Natural killer cell (primary cell): ENCODE measurements around the gene HP. TPM values are rescaled to one million over a fixed set of nuclear protein-coding genes. Genes with fewer than 3 reads are reported as not detected.
"Not testable (repeated sequence)": the region's sequence is repeated elsewhere in the genome, so short reads cannot be mapped to it uniquely, and the experiment has no call there.

Source experiments
- ATAC-seq, 3 donors: fragments of 150-1000 bp in 2 of 3; fragments of 200-7000 bp in 1 of 3; cut with Tn5 transposase; 1 replicate in 1 of 3; 2 replicates in 2 of 3; pipeline ENCODE4 v1.10.0; 2021; ENCODE audit warnings: mild to moderate bottlenecking in 2 of 3, moderate library complexity in 2 of 3
- DNase-seq, 2 donors: peaks; one replicate each; pipeline versions ENCODE4 v3.0.0 to v3.0.0-alpha.2; 2013 to 2021; ENCODE audit warnings: mixed read lengths in 1 of 2
- H3K27ac ChIP-seq: one replicate; pipeline ENCODE4 v1.5.1; 2013; ENCODE audit warnings: mild to moderate bottlenecking, low read length
- H3K27me3 ChIP-seq: one replicate; pipeline ENCODE4 v1.6.1; 2013; ENCODE audit warnings: low read length; ENCODE audit not compliant: control insufficient read depth, insufficient read depth
- H3K36me3 ChIP-seq: one replicate; pipeline ENCODE4 v1.6.1; 2013; ENCODE audit warnings: low read length; ENCODE audit not compliant: control insufficient read depth, insufficient read depth
- H3K4me1 ChIP-seq: one replicate; pipeline ENCODE4 v1.6.1; 2013; ENCODE audit warnings: low read length; ENCODE audit not compliant: control insufficient read depth, insufficient read depth
- H3K4me3 ChIP-seq: one replicate; pipeline ENCODE4 v1.5.1; 2013; ENCODE audit warnings: low read length
- H3K9me3 ChIP-seq: one replicate; pipeline ENCODE4 v1.6.1; 2013; ENCODE audit warnings: low read length; ENCODE audit not compliant: control insufficient read depth, insufficient read depth
- H3K27ac Mint-ChIP-seq, 2 donors: one replicate each; pipeline ENCODE4 v1.8.0; 2022; ENCODE audit warnings: mild to moderate bottlenecking in 2 of 2, mixed read lengths in 2 of 2, moderate library complexity in 1 of 2
- H3K27me3 Mint-ChIP-seq, 2 donors: one replicate each; pipeline ENCODE4 v1.8.0; 2022; ENCODE audit warnings: low read depth in 2 of 2, mixed read lengths in 2 of 2
- H3K36me3 Mint-ChIP-seq: one replicate; pipeline ENCODE4 v1.8.0; 2022; ENCODE audit warnings: mixed read lengths
- H3K4me1 Mint-ChIP-seq, 2 donors: one replicate each; pipeline ENCODE4 v1.8.0; 2022; ENCODE audit warnings: mixed read lengths in 2 of 2
- H3K4me3 Mint-ChIP-seq: one replicate; pipeline ENCODE4 v1.8.0; 2022; ENCODE audit warnings: mild to moderate bottlenecking, moderate library complexity, mixed read lengths
- H3K9me3 Mint-ChIP-seq, 2 donors: one replicate each; pipeline ENCODE4 v1.8.0; 2022; ENCODE audit warnings: mixed read lengths in 2 of 2
- WGBS: methylation state at CpG from one replicate; pipeline ENCODE4 v1.1.7; 2013; ENCODE audit warnings: missing lambda C conversion rate; ENCODE audit not compliant: insufficient coverage; 5-methylcytosine and 5-hydroxymethylcytosine counted together
- intact Hi-C: fragments of 100-400 bp; cut with micrococcal nuclease; formaldehyde crosslinking; loops from one replicate; pipeline ENCODE4 v1.14.2; 2022
- total RNA-seq, 4 donors: library from RNA; stranded (reverse); fragments of 120-200 nt in 1 of 4; gene quantifications; one replicate each; pipeline versions ENCODE4 v1.2.3 to v1.2.4, GENCODE V29; 2013 to 2022
- TF ChIP-seq, protein P1 (sequence below): fragments of 200-600 bp; IDR thresholded peaks from one replicate; pipeline ENCODE4 v1.8.0; 2022; ENCODE audit warnings: antibody characterized with exemption

The HP gene
- total RNA-seq, 3 donors from 2014 or later (not counting 1 experiment from before 2014, with no cell fraction given): 0.32 to 2.1 TPM; not detected in 1

DNA sequence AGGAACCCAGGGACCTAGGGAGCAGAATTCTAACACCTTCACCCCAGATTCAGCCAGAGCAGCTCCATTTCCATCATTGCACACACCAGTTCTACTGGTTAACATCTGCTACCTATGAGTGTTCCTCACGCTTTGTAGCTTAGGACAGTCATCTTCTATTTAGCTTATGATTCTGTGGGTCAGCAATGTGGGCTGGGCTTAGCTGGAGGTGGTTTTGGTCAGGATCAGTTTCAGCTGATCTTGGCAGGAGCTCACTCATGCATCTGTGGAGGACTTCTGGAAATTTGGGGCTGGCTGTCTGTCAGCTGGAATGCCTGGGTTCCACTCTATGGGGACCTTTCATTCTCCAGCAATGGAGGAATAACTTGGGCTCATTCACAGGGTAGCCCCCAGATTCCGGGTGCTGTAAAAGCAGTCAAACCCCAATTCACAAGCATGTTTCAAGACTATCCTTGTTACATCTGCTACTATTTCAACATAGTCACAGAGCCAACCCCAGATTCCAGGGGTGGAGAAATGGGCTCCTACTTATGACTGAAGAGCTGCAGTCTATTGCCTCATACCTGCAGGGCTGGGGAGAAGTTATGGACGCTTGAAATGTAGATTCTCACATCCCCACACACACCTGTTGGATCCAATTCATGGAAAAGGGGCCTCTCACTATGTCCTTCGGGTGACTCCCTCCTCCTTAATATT lies 3.4 kb upstream of the HP start:
- Histone ChIP-seq H3K4me1 (no peaks in the 10 kb centered on the region), H3K4me3 (no peak overlapping the region), H3K27ac (no peak overlapping the region), H3K36me3 (no peaks in the 10 kb centered on the region), H3K9me3 (peaks cover 5% of the 10 kb centered on the region), H3K27me3 (no peaks in the 10 kb centered on the region)
- DNase-seq (no peak), ATAC-seq (no peak)
- 88% methylated on average over 2 of the region's 4 CpGs for WGBS
- no peak overlapping the region for H3K27ac Mint-ChIP-seq
- H3K4me3 Mint-ChIP-seq: no peak overlapping the region
- H3K4me1 Mint-ChIP-seq: no peaks in the 10 kb centered on the region
- H3K9me3 Mint-ChIP-seq: peaks cover 0 to 5% of the 10 kb centered on the region in 2 donors
- H3K27me3 Mint-ChIP-seq: peaks cover 0 to 7% of the 10 kb centered on the region in 2 donors
- TF ChIP-seq, protein P1, sequence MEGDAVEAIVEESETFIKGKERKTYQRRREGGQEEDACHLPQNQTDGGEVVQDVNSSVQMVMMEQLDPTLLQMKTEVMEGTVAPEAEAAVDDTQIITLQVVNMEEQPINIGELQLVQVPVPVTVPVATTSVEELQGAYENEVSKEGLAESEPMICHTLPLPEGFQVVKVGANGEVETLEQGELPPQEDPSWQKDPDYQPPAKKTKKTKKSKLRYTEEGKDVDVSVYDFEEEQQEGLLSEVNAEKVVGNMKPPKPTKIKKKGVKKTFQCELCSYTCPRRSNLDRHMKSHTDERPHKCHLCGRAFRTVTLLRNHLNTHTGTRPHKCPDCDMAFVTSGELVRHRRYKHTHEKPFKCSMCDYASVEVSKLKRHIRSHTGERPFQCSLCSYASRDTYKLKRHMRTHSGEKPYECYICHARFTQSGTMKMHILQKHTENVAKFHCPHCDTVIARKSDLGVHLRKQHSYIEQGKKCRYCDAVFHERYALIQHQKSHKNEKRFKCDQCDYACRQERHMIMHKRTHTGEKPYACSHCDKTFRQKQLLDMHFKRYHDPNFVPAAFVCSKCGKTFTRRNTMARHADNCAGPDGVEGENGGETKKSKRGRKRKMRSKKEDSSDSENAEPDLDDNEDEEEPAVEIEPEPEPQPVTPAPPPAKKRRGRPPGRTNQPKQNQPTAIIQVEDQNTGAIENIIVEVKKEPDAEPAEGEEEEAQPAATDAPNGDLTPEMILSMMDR: no peak
- intact Hi-C loops: no loop called here
- H3K36me3 Mint-ChIP-seq: peaks cover 8% of the 10 kb centered on the region

DNA sequence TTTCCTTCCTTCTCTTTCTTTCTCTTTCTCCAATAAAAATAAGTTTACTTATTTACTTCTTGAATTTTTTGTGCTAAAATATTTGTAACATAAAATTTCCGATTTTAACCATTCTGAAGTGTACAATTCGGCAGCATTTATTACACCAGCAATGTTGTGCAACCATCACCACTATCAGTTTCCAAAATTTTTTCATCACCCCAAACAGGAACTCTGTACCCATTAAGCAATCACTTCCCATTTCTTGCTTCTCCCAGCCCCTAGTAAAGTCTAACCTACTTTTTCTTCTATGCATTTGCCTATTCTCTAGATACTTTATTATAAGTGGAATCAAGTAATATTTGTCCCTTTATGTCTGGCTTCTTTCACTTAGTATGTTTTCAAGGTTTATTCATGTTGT lies 2.5 kb upstream of the HP start:
- H3K36me3 Mint-ChIP-seq: peaks cover 8% of the 10 kb centered on the region
- H3K27ac ChIP-seq: no peak overlapping the region
- no peaks in the 10 kb centered on the region for H3K4me1 ChIP-seq
- H3K27ac Mint-ChIP-seq: no peak overlapping the region
- intact Hi-C loops: no loop called here
- H3K27me3 Mint-ChIP-seq: peaks cover 0 to 7% of the 10 kb centered on the region in 2 donors
- ATAC-seq (no peak), DNase-seq (no peak)
- TF ChIP-seq, protein P1: no peak
- WGBS: 29% methylated on average over 2 of the region's 2 CpGs
- no peaks in the 10 kb centered on the region for H3K36me3 ChIP-seq
- peaks cover 0 to 5% of the 10 kb centered on the region in 2 donors for H3K9me3 Mint-ChIP-seq
- H3K4me3 Mint-ChIP-seq: no peak overlapping the region
- peaks cover 5% of the 10 kb centered on the region for H3K9me3 ChIP-seq
- H3K4me1 Mint-ChIP-seq: no peaks in the 10 kb centered on the region
- H3K27me3 ChIP-seq: no peaks in the 10 kb centered on the region
- H3K4me3 ChIP-seq: no peak overlapping the region

DNA sequence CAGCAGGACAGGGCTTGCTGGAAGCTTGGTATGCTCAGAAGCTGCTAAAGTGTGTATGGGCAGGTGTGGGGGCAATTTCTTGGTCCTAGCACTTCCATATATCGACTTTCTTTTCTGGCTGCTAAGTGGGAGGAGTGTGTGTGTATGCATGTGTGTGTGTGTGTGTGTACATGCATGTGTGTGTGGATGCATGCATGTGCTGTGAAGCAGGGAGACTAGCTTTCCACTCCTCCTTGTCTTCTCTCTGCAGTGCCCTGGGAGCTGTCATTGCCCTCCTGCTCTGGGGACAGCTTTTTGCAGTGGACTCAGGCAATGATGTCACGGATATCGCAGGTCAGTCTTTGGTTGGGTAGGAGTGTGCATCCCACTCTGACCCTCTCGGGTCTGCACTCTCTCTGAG lies 1.6 kb downstream of the HP start:
- H3K9me3 Mint-ChIP-seq: no peaks in the 10 kb centered on the region
- 95% methylated on average over 2 of the region's 4 CpGs for WGBS
- Histone ChIP-seq H3K4me3 (no peak overlapping the region), H3K4me1 (no peaks in the 10 kb centered on the region), H3K27ac (no peak overlapping the region), H3K36me3 (no peaks in the 10 kb centered on the region), H3K27me3 (no peaks in the 10 kb centered on the region), H3K9me3 (no peaks in the 10 kb centered on the region)
- no peak overlapping the region for H3K27ac Mint-ChIP-seq
- H3K27me3 Mint-ChIP-seq: peaks cover 0 to 7% of the 10 kb centered on the region in 2 donors
- DNase-seq: no peak
- H3K4me1 Mint-ChIP-seq: no peaks in the 10 kb centered on the region
- no peaks in the 10 kb centered on the region for H3K36me3 Mint-ChIP-seq
- H3K4me3 Mint-ChIP-seq: no peak overlapping the region
- ATAC-seq: no peak
- intact Hi-C loops: no loop called here
- TF ChIP-seq, protein P1: no peak

GRCh38 chr16:72057313-72057712 lies 3.0 kb downstream of the HP start:
- DNase-seq, H3K27me3 ChIP-seq, H3K27ac ChIP-seq, ATAC-seq, H3K27ac Mint-ChIP-seq, intact Hi-C loops, H3K4me1 Mint-ChIP-seq, H3K9me3 ChIP-seq, H3K4me1 ChIP-seq, H3K36me3 Mint-ChIP-seq, H3K9me3 Mint-ChIP-seq, H3K4me3 Mint-ChIP-seq, H3K27me3 Mint-ChIP-seq, H3K4me3 ChIP-seq, H3K36me3 ChIP-seq: not testable (repeated sequence)
- 86% methylated on average over 1 of the region's 6 CpGs for WGBS

DNA sequence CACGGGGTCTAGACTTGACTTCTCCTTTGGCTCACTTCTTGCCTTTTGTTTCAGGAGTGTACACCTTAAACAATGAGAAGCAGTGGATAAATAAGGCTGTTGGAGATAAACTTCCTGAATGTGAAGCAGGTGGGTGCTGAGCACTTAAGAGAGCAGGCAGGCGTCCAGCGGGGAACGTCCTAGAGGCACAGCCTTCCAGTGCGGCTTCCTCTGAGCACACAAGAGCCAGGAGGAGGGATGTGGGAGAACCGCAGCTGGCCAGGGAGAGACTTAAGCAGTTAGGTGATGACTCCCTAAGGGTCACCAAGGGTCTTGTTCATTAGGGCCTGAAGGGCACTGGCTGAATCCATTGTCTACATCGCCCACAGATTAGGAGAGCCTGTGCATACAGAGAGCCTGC lies 4.8 kb downstream of the HP start:
- H3K27me3 ChIP-seq, H3K4me1 Mint-ChIP-seq, H3K4me3 Mint-ChIP-seq, H3K36me3 Mint-ChIP-seq, ATAC-seq, H3K4me3 ChIP-seq, H3K9me3 Mint-ChIP-seq, H3K27me3 Mint-ChIP-seq, DNase-seq, H3K27ac ChIP-seq, H3K36me3 ChIP-seq, H3K27ac Mint-ChIP-seq, intact Hi-C loops, H3K9me3 ChIP-seq, H3K4me1 ChIP-seq: not testable (repeated sequence)
- 87% methylated on average over 3 of the region's 7 CpGs for WGBS
